Epithelial cell of proximal tubule (primary cell): ENCODE data around the gene CAPS. TPM values are rescaled to one million over a fixed set of nuclear protein-coding genes. Genes with fewer than 3 reads are reported as not detected.

Experiments
- DNase-seq: peaks from one replicate; pipeline ENCODE4 v3.0.0-alpha.2; 2011; ENCODE audit warnings: low read depth
- H3K4me3 ChIP-seq: 2 replicates; pipeline ENCODE4 v1.5.1; 2011; ENCODE audit warnings: low read depth, mild to moderate bottlenecking, low read length
- total RNA-seq: library from RNA; depleted of rRNA; stranded (reverse); fragments of >200 nt; gene quantifications from 2 replicates; pipeline ENCODE4 v1.2.3, GENCODE V29; 2015
- TF ChIP-seq, protein P1 (sequence below): conservative IDR thresholded peaks from 2 replicates; pipeline ENCODE4 v1.5.1; 2012; ENCODE audit warnings: low read depth, mild to moderate bottlenecking, low read length

Gene CAPS
- total RNA-seq, 1 donor from 2014 or later, result 4.2 TPM

GRCh38 chr19:5925830-5926427 is 11.9 kb downstream of the CAPS start:
- no peak overlapping the region for H3K4me3 ChIP-seq
- TF ChIP-seq, protein P1, sequence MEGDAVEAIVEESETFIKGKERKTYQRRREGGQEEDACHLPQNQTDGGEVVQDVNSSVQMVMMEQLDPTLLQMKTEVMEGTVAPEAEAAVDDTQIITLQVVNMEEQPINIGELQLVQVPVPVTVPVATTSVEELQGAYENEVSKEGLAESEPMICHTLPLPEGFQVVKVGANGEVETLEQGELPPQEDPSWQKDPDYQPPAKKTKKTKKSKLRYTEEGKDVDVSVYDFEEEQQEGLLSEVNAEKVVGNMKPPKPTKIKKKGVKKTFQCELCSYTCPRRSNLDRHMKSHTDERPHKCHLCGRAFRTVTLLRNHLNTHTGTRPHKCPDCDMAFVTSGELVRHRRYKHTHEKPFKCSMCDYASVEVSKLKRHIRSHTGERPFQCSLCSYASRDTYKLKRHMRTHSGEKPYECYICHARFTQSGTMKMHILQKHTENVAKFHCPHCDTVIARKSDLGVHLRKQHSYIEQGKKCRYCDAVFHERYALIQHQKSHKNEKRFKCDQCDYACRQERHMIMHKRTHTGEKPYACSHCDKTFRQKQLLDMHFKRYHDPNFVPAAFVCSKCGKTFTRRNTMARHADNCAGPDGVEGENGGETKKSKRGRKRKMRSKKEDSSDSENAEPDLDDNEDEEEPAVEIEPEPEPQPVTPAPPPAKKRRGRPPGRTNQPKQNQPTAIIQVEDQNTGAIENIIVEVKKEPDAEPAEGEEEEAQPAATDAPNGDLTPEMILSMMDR, result no peak
- DNase-seq, result no peak

GRCh38 chr19:5926641-5927440 is 12.8 kb downstream of the CAPS start:
- TF ChIP-seq, protein P1, result no peak
- no peak for DNase-seq
- H3K4me3 ChIP-seq, result no peak overlapping the region

GRCh38 chr19:5927441-5927821 is 13.4 kb downstream of the CAPS start:
- no peak overlapping the region for H3K4me3 ChIP-seq
- no peak for DNase-seq
- TF ChIP-seq, protein P1, result no peak

DNA sequence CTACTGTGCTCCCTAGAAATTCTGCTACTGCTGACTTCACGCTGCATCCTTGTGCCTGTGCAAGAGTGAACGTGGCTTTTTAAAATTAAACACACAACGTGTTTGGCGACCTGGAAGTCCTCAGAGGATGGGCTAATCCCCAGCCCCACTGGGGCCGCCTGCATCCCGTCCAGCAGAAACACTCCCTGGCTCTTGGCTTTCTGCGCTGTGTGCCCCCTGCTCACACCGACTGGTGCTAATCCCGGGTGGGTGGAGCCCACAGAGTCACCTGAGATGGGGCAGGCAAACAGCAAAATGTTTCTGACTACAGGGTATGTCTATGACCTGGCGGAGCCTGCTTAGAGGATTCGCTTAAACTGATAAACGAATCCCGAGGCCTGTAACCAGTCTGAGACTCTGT is 15.1 kb downstream of the CAPS start:
- TF ChIP-seq, protein P1, result no peak
- no peak overlapping the region for H3K4me3 ChIP-seq
- no peak for DNase-seq

- no peak for DNase-seq
- no peak overlapping the region for H3K4me3 ChIP-seq
- TF ChIP-seq, protein P1, result no peak
Measured at GRCh38 chr19:5929625-5930024, 15.6 kb downstream of the CAPS start.

DNA sequence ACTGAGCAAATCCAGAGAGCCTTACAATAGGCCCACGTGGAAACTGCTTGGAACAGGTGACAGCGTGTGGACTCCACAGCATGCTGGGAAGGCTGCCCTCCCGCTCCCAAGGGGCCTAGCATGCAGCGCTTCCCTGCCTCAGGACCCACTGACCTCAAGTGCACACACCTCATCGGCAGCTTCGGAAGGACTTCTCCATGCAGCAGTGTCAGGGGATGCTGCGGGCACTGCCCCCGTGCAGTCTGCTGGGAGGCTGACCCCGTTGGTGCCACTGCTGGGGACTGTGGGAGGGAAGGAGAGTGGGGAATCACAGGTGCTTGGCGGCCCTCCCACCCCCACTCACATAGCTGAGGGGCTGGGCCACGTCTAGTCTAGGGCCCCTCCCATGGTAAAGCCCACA is 17.2 kb downstream of the CAPS start:
- TF ChIP-seq, protein P1, result no peak
- H3K4me3 ChIP-seq, result no peak overlapping the region
- DNase-seq, result no peak
